Ishikawa (cell line): ENCODE results near the gene STH.

Experiments
- CEBPB ChIP-seq: IDR thresholded peaks from 2 replicates; pipeline ENCODE4 v1.6.1; 2012
- CREB1 ChIP-seq: IDR thresholded peaks from 2 replicates; pipeline ENCODE4 v1.6.1; 2012; ENCODE audit warnings: low read depth
- EP300 ChIP-seq: IDR thresholded peaks from 2 replicates; pipeline ENCODE4 v1.6.1; 2012; ENCODE audit warnings: borderline replicate concordance
- FOXM1 ChIP-seq: IDR thresholded peaks from 2 replicates; pipeline ENCODE4 v1.6.1; 2012; ENCODE audit warnings: low read depth, borderline replicate concordance
- REST ChIP-seq: IDR thresholded peaks from 2 replicates; pipeline ENCODE4 v1.6.1; 2012; ENCODE audit warnings: low read depth, mild to moderate bottlenecking
- TAF1 ChIP-seq: IDR thresholded peaks from 2 replicates; pipeline ENCODE4 v1.6.1; 2012; ENCODE audit warnings: low read depth, mild to moderate bottlenecking
- YY1 ChIP-seq: IDR thresholded peaks from 2 replicates; pipeline ENCODE4 v1.6.1; 2012; ENCODE audit warnings: low read depth
- ZBTB7A ChIP-seq: IDR thresholded peaks from 2 replicates; pipeline ENCODE4 v1.6.1; 2012; ENCODE audit warnings: low read depth
- TF ChIP-seq, protein P1 (sequence below): IDR thresholded peaks from 2 replicates; pipeline ENCODE4 v1.6.1; 2012

DNA sequence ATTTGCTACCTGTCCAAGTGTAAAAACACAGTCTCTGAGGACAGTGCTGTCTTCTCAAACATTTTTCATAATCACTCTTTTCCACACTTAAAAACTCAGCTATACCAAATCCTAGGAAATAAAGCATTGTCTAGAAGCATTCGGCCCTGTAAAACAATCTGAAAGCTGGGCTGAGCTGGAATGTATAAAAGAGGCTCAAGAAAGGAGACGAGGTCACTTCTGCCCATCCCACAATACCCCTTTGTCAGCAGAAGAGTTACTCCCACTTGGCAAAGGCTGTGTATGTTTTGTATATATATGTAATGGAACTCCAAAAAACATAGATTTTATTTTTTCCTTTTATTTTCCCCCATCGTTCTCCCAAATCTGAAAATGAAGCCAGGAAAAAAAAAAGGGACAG is 43.9 kb downstream of the STH start:
- TF ChIP-seq, protein P1, sequence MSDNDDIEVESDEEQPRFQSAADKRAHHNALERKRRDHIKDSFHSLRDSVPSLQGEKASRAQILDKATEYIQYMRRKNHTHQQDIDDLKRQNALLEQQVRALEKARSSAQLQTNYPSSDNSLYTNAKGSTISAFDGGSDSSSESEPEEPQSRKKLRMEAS: no peak
- TF ChIP-seq ZBTB7A (no peak), CEBPB (no peak), CREB1 (no peak), YY1 (no peak), TAF1 (no peak), EP300 (no peak), FOXM1 (no peak), REST (no peak)
